Tibial nerve (tissue), 3 donors: ENCODE results near the gene EED.

Experiments used
- CTCF ChIP-seq, 5 experiments: fragments of 200-600 bp in 3 of 5; fragments of 450-650 bp in 2 of 5; sonication (generic) in 3 of 5; IDR thresholded peaks; one replicate each; pipeline ENCODE4 v1.5.1; 2016 to 2019; ENCODE audit warnings: antibody characterized with exemption in 5 of 5, mild to moderate bottlenecking in 3 of 5, moderate library complexity in 2 of 5
- POLR2A ChIP-seq, 2 donors: fragments of 450-650 bp; IDR thresholded peaks; one replicate each; pipeline ENCODE4 v1.6.1; 2017; ENCODE audit warnings: antibody characterized with exemption in 2 of 2, mild to moderate bottlenecking in 2 of 2, moderate library complexity in 2 of 2

GRCh38 chr11:86198139-86198538 lies 46.4 kb upstream of the EED start:
- TF ChIP-seq CTCF (IDR thresholded peaks at IDR 0.05): no peak
- TF ChIP-seq POLR2A (IDR thresholded peaks at IDR 0.05): no peak
